NCI-H2196 (cell line): ENCODE results near the gene SLAIN1.

Experiments used
- DNase-seq: peaks from one replicate; lab custom pipeline; 2025; ENCODE audit not compliant: unreplicated experiment; lab: John Stamatoyannopoulos, UW

Gene SLAIN1

GRCh38 chr13:77751513-77752456, 54.3 kb downstream of the SLAIN1 start:
- peak; percentile 8 for DNase-seq

- no peak for DNase-seq
Measured at GRCh38 chr13:77752512-77753069, 55.1 kb downstream of the SLAIN1 start.

DNA sequence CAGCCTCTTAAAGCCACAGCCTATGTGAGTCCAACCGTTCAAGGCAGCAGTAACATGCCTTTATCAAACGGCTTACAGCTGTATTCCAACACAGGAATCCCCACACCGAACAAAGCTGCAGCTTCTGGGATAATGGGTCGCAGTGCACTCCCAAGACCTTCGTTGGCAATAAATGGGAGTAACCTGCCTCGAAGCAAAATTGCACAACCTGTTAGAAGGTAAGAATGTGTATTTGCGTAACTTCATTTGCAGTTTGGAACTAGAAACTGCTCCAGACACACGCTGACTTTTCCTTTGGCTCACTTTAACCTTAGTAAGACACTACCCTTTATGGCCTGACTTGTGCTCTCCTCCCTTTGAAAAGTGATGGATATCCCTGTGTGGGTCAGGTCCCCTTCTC, 63.4 kb downstream of the SLAIN1 start:
- DNase-seq: no peak

- DNase-seq: no peak
Measured at GRCh38 chr13:77767413-77767812, 69.9 kb downstream of the SLAIN1 start.

GRCh38 chr13:77774181-77774580, 76.7 kb downstream of the SLAIN1 start:
- no peak for DNase-seq

GRCh38 chr13:77776704-77777103, 79.2 kb downstream of the SLAIN1 start:
- DNase-seq: no peak

GRCh38 chr13:77779552-77780272, 82.2 kb downstream of the SLAIN1 start:
- DNase-seq: peak; percentile 24

GRCh38 chr13:77781808-77782207, 84.3 kb downstream of the SLAIN1 start:
- no peak for DNase-seq

GRCh38 chr13:77784515-77784914, 87.0 kb downstream of the SLAIN1 start:
- DNase-seq: no peak

- no peak for DNase-seq
Measured at GRCh38 chr13:77786695-77787287, 89.3 kb downstream of the SLAIN1 start.

- DNase-seq: no peak
Measured at GRCh38 chr13:77789376-77789775, 91.9 kb downstream of the SLAIN1 start.

DNA sequence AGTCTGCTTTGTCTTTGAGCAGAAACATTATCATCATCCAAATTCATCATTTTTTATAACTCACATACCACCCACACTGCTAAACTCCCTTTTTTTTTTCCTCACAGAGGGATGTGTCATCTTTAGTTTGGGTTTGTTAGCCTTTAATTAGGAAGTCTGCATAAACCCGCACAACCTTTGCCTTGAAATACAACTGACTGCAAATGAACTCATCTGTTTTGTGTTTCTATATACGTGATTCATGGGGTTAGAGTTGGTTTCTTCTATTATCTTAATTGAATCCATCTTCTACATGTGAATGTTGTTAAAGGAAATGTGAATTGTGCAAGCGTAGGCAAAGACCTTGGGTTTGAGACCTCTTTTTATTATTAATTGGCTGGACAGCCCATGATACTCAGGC, 102.7 kb downstream of the SLAIN1 start:
- DNase-seq: no peak

- DNase-seq: no peak
Measured at GRCh38 chr13:77806518-77806917, 109.0 kb downstream of the SLAIN1 start.

GRCh38 chr13:77807431-77808135, 110.1 kb downstream of the SLAIN1 start:
- DNase-seq: no peak

DNA sequence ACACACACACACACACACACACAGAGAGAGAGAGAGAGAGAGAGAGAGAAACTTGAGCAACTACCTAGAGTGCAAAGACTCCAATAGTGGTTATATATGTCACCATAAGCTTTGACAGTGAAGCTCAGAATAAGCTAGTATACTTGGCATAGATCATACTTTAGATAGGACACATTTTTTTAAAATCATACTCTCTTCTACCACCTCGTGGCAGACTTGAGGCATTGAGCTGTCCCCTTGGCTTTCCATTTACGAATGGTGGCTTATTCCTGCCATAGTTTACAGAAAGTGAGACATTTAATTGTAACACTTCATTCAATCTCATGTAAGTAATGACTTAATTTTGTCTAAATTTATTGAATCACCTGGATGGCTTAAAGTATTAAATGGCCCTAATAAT, 112.9 kb downstream of the SLAIN1 start:
- peak; percentile 0 for DNase-seq

DNA sequence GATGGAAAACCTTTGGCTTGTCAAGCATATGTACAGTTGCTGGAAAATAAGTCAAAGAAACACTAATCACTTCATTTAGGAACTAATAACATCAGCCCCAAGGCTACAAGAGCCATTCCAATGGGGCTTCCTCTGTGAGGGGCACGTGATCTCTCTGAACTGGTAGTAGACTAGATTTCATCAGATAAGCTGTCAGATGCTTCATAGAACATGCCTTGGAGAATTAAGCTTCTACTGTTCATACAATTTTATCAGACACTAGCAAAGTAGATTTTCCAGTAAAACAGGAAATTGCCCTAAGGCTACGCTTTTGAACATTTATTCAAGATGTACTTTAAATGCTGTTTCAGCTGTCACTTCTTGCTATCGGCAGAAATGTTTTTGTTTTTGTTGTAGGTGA, 113.4 kb downstream of the SLAIN1 start:
- no peak for DNase-seq

DNA sequence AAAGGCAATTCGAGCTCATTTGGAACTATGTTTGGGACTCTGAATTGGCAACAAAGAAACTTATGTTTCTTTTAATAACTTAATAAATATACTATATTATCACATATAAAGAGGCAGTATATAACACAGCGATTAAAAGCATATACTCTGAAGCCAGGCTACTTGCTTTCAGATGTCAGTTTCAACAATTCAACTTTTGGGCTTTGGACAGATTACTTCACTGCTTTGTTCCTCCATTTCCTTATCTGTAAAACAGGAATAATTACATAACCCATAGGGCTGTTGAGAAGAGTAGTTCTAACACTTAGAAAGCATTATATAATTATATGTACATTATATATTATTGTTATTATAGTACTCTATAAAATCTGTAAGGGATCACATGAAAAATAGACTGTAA, 113.9 kb downstream of the SLAIN1 start:
- DNase-seq: no peak

DNA sequence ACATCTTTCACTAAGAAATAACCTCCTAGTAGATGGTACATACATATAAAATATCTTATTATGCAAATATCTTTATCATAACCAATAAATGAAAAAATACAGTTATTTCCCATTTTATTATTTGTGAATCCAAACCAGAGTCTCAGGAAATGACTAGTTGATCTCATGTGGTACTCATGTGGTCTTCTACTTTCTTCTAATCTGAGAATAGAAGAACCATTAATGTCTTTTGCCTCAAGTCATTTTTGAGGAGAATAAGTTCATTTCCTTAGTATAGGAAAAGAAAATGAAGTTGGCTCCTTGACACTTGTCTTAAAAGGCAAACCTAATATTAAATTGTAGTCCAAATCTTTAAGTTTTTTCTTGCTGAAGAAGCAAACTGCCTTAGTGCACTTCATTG, 114.5 kb downstream of the SLAIN1 start:
- DNase-seq: no peak
